Stimulated activated CD4-positive, alpha-beta T cell treated with anti-CD3 and anti-CD28 coated beads, Interleukin-12 subunit alpha, Interleukin-12 subunit beta, amount 100 ng/mL, for 4 hours (primary cell): ENCODE data around the gene CDC42BPA.

Source experiments
- DNase-seq: peaks from one replicate; pipeline ENCODE4 v3.0.0-alpha.2; 2020

The CDC42BPA gene

GRCh38 chr1:226987179-226987536 is 331.1 kb downstream of the CDC42BPA start:
- DNase-seq: no peak

- DNase-seq: no peak
Observed at GRCh38 chr1:226986496-226987178, 331.7 kb downstream of the CDC42BPA start.

GRCh38 chr1:226985839-226986463 is 332.3 kb downstream of the CDC42BPA start:
- DNase-seq: no peak

- no peak for DNase-seq
Observed at GRCh38 chr1:226985239-226985838, 333.0 kb downstream of the CDC42BPA start.

- no peak for DNase-seq
Observed at GRCh38 chr1:226984521-226985238, 333.6 kb downstream of the CDC42BPA start.

- DNase-seq: no peak
Observed at GRCh38 chr1:226983992-226984364, 334.3 kb downstream of the CDC42BPA start.

- DNase-seq: no peak
Observed at GRCh38 chr1:226983247-226983991, 334.9 kb downstream of the CDC42BPA start.

GRCh38 chr1:226982451-226983177 is 335.7 kb downstream of the CDC42BPA start:
- DNase-seq: no peak

GRCh38 chr1:226981838-226982237 is 336.5 kb downstream of the CDC42BPA start:
- no peak for DNase-seq

- DNase-seq: no peak
Observed at GRCh38 chr1:226981386-226981817, 336.9 kb downstream of the CDC42BPA start.

- no peak for DNase-seq
Observed at GRCh38 chr1:226980565-226981385, 337.5 kb downstream of the CDC42BPA start.

- no peak for DNase-seq
Observed at GRCh38 chr1:226980122-226980560, 338.2 kb downstream of the CDC42BPA start.

- no peak for DNase-seq
Observed at GRCh38 chr1:226979517-226980121, 338.7 kb downstream of the CDC42BPA start.

- DNase-seq: no peak
Observed at GRCh38 chr1:226979115-226979516, 339.2 kb downstream of the CDC42BPA start.

GRCh38 chr1:226978432-226979114 is 339.7 kb downstream of the CDC42BPA start:
- DNase-seq: no peak

- DNase-seq: no peak
Observed at GRCh38 chr1:226977643-226978431, 340.5 kb downstream of the CDC42BPA start.

GRCh38 chr1:226976978-226977642 is 341.2 kb downstream of the CDC42BPA start:
- no peak for DNase-seq

- no peak for DNase-seq
Observed at GRCh38 chr1:226976276-226976977, 341.9 kb downstream of the CDC42BPA start.
